GM13977 (cell line): ENCODE data around the gene GNB5.

Source experiments
- DNase-seq: peaks from one replicate; pipeline ENCODE4 v3.0.0; 2012; ENCODE audit warnings: low spot score
- in situ Hi-C: fragments of 300-500 bp; cut with MboI; formaldehyde crosslinking; loops from one replicate; pipeline ENCODE4 v1.12.0; 2022; ENCODE audit warnings: low sequenced_read_pairs, low pct_unique_long_range_greater_than_20kb, mixed read lengths, inconsistent platforms; ENCODE audit not compliant: unreplicated experiment
- TF ChIP-seq, protein P1 (sequence below): IDR thresholded peaks from 2 replicates; pipeline ENCODE4 v1.5.1; 2012; ENCODE audit warnings: mild to moderate bottlenecking, control low read depth; ENCODE audit not compliant: insufficient read depth; ENCODE audit errors: extremely low read depth, missing control alignments

The GNB5 gene

DNA sequence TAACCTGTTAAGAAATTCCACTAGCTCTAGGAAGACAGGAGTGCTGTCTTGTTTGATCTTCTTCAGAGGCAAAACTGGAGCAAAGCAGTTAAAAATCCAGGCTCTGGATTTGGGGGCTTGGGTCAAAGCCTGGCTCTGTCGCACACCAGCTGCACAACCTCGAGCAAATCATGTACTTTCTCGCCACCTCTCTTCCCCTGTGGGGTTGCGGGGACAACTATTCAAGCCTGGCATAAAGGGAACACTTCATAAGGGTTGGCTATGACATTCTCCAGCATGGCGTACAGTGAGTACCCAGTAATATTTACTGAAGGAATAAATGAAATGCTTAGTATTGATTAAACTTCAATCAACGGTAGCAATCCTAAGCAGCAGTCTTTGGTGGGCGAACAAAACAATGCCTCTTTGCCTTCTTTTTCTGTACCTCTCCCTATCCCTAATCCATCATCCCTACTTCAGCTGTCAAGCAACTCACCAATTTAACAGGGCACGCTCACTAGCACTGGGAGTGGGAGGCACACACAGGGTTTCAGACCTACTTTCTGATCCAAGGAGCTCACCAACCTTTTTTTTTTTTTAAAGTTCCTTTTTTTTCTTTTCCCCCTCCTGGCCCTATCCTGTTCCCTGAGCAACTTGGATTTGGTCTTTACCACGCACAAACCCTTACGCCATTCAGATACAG lies 33.0 kb downstream of the GNB5 start:
- TF ChIP-seq, protein P1, sequence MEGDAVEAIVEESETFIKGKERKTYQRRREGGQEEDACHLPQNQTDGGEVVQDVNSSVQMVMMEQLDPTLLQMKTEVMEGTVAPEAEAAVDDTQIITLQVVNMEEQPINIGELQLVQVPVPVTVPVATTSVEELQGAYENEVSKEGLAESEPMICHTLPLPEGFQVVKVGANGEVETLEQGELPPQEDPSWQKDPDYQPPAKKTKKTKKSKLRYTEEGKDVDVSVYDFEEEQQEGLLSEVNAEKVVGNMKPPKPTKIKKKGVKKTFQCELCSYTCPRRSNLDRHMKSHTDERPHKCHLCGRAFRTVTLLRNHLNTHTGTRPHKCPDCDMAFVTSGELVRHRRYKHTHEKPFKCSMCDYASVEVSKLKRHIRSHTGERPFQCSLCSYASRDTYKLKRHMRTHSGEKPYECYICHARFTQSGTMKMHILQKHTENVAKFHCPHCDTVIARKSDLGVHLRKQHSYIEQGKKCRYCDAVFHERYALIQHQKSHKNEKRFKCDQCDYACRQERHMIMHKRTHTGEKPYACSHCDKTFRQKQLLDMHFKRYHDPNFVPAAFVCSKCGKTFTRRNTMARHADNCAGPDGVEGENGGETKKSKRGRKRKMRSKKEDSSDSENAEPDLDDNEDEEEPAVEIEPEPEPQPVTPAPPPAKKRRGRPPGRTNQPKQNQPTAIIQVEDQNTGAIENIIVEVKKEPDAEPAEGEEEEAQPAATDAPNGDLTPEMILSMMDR: no peak
- in situ Hi-C loops: no loop called here
- no peak for DNase-seq

DNA sequence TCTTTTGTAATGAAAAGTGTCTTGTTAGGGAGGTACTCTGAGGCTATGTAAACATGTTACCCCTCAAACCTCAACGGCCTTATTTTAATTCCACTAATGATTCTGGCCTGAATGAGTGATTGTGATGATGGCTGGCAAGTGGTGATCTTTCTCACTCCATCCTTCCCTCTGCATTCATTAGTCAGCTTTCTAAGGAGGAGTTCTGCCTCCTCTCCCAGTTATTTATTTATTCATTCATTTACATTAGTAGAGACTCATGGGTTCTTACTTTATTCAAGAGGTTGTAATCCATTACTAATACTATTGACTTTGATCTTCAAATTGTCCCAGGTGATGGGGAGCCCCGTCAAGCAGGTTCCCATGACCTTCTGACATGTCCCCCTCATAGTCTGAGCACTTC lies 35.3 kb downstream of the GNB5 start:
- TF ChIP-seq, protein P1: no peak
- in situ Hi-C loops: no loop called here
- no peak for DNase-seq

DNA sequence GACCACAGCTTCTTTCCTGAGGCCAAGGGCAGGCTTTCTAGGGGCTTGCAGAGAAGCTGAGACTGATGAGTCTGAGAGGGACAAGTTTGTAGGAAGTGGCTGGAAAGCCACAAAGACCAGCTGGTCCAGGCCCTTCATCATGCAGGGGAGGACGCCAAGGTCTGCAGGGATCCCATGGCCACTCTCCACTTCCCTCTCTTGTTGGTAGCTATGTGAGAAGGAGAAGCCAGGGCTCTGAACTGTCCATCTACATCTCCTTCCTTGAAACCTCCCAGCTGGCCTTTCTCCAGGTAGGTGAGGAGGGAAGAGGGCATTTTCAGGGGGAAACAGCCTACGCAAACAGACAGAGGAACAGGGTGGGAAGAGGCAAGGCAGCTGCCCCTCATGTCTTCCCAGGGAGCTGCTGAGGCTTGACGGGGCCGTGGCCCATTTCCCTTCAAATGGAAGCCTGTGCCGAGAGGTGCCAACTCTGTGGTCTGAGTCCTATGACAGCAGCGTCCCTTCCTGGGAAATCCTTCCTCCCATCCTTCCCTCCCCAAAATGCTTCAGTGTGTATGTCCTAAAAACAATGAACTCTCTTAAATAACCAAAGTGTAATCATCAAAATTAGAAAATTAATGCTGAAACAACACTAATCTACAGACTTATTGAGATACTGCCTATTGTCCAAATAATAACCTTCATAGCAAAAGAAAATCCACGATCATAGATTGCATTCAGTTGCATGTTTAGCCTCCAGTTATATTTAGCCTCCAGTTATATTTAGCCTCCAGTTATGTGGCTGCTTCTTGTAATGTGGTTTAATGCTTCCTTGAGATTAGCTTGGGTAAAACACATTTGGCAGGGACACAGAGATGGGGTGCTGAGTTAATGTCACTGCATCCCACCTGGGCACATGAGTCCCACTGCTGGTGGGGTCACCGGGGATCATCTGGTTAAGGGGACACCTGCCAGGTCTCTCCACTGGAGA lies 36.0 kb downstream of the GNB5 start:
- TF ChIP-seq, protein P1: no peak
- no peak for DNase-seq
- in situ Hi-C loops: no loop called here

DNA sequence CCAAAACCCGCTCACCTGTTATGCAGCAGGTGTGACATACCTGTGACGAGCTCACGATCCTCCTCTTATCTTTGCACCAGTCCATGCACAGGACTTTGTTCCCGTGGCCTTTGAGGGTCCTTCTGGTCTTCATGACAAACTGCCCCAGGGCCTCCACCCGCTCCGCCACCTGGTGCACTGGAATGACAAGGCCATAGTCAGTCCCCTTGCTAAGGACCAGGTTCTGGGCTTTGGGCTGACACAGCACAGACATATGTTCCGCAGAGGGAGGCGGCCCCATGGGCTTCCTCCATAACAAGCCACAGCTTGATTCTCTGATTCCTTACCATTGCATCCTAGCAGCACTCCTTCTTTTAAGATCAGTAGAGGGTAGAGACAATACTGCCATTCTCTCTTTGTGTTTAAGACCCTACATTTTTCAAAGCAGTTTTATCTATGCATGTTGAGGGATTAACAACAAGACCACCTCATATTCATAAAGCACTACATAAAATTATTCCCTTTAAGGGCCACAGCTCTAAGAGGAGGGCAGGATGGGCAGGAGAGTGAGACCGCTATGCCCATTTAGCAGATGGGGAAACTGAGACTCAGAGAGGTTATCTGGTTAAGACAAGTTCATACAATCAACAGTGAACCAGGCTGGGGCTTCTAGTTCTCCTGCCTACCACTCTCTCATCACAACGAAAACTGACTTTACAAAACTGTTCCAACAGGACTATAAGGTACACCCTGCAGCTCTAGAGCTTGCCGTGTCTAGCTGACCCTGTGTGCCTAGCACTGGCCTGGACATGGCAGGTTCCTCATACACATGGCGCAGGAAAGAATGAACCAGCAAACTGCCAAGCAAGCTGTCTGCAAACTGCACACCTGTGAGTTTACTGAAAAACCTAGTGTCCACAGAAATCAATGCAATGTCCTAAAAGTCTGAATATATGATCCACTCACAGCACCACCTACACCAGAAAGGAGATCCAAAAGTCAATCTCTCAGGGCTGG lies 37.0 kb downstream of the GNB5 start:
- DNase-seq: no peak
- in situ Hi-C loops: no loop called here

DNA sequence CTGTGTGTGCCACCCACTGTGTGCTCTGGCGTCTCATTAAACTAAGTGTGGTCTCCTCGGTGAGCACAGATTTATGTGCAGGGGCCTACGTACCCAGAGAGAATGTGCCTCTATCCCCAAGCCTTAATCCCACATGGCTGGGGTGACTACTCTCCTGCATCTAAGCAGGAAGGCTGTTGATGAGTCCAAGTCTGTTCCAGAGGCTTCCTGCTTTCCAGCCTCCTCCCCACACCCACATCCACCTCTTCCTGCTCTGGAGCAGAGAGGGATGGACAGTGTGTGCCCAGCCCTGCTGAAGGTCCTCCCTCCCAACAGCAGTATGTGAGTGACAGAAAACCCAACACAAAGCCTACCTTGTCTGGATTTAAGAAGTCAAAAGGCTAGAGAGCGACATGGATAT lies 39.8 kb downstream of the GNB5 start:
- in situ Hi-C loops: no loop called here
- DNase-seq: no peak
- TF ChIP-seq, protein P1: no peak

More for the DNA sequence above, 37.0 kb downstream of the GNB5 start:
- TF ChIP-seq, protein P1: no peak

DNA sequence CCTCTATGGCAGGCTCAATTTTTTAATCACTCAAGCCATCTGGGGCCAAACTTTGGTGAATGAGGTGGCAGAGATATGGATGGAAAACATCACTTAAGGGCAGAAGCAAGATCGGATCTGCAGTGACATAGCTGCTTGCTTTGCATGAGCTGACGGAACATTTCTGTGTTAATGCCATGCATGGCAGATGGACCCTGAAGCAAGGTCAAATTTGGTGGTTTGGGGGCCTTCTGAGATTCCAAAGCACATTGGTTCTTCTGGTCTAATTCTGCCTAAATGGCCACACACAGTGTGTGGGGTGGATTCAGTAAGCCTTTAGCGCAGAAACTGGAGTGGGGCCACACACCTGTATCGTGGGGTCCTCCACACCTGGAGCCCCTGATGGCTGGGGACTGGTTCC lies 40.3 kb downstream of the GNB5 start:
- TF ChIP-seq, protein P1: no peak
- in situ Hi-C loops: no loop called here

More for the DNA sequence above, 40.3 kb downstream of the GNB5 start:
- no peak for DNase-seq
